HCT116 (cell line): ENCODE measurements around the gene BAHCC1.

Source experiments
- ATF3 ChIP-seq: IDR thresholded peaks from 2 replicates; pipeline ENCODE4 v1.6.1; 2012
- CBX3 ChIP-seq: IDR thresholded peaks from 2 replicates; pipeline ENCODE4 v1.6.1; 2012; ENCODE audit warnings: low read depth
- CTCF ChIP-seq, 3 experiments: fragments of 200-600 bp in 1 of 3; sonication (generic) in 1 of 3; IDR thresholded peaks in 2 of 3; conservative IDR thresholded peaks in 1 of 3; 2 replicates each; pipeline ENCODE4 v1.5.1; 2012 to 2017; ENCODE audit warnings: low read depth in 2 of 3, low read length in 2 of 3, antibody characterized with exemption in 1 of 3, borderline replicate concordance in 1 of 3, control low read depth in 1 of 3, mild to moderate bottlenecking in 1 of 3, mixed read lengths in 1 of 3, mixed run types in 1 of 3, moderate library complexity in 1 of 3; ENCODE audit not compliant: insufficient read depth in 1 of 3
- EGR1 ChIP-seq: IDR thresholded peaks from 2 replicates; pipeline ENCODE4 v1.6.1; 2012; ENCODE audit warnings: low read depth
- EZH2 ChIP-seq: fragments of 200-600 bp; sonication (generic); IDR thresholded peaks from 2 replicates; pipeline ENCODE4 v1.6.1; 2017; ENCODE audit warnings: antibody characterized with exemption, mixed run types
- EZH2phosphoT487 ChIP-seq: fragments of 200-600 bp; IDR thresholded peaks from 2 replicates; pipeline ENCODE4 v1.6.1; 2018; ENCODE audit warnings: antibody characterized with exemption, borderline replicate concordance
- POLR2AphosphoS5 ChIP-seq: IDR thresholded peaks from 2 replicates; pipeline ENCODE4 v1.6.1; 2011; ENCODE audit warnings: mild to moderate bottlenecking, low read depth, low read length, moderate library complexity
- RAD21 ChIP-seq: IDR thresholded peaks from 2 replicates; pipeline ENCODE4 v1.6.1; 2012; ENCODE audit warnings: low read depth, mild to moderate bottlenecking
- SIN3A ChIP-seq: IDR thresholded peaks from 2 replicates; pipeline ENCODE4 v1.6.1; 2012; ENCODE audit warnings: low read depth
- TCF7L2 ChIP-seq: IDR thresholded peaks from 2 replicates; pipeline ENCODE4 v1.7.0; 2011; ENCODE audit warnings: borderline replicate concordance, inconsistent platforms; ENCODE audit not compliant: insufficient read depth, insufficient read length; ENCODE audit errors: extremely low read depth
- YY1 ChIP-seq: IDR thresholded peaks from 2 replicates; pipeline ENCODE4 v1.6.1; 2011; ENCODE audit warnings: low read length, low read depth, moderate library complexity, mild to moderate bottlenecking; ENCODE audit not compliant: insufficient replicate concordance; ENCODE audit errors: extremely low read depth
- TF ChIP-seq, protein P1 (sequence below): IDR thresholded peaks from 2 replicates; pipeline ENCODE4 v1.6.1; 2012; ENCODE audit warnings: low read depth
- TF ChIP-seq, protein P2 (sequence below): IDR thresholded peaks from 2 replicates; pipeline ENCODE4 v1.6.1; 2012

GRCh38 chr17:81451823-81452222 is 56.6 kb downstream of the BAHCC1 start:
- TF ChIP-seq CTCF (IDR thresholded peaks at IDR 0.05 in 2 of 3, conservative IDR thresholded peaks at IDR 0.05 in 1 of 3; ENCODE audit: borderline replicate concordance in 1 of 3, insufficient read depth in 1 of 3, low read depth in 2 of 3, low read length in 2 of 3) (no peak), EZH2phosphoT487 (no peak), EGR1 (no peak), EZH2 (no peak), SIN3A (no peak), ATF3 (no peak), RAD21 (no peak), TCF7L2 (no peak), CBX3 (no peak), YY1 (no peak), POLR2AphosphoS5 (no peak)
- TF ChIP-seq, protein P1, sequence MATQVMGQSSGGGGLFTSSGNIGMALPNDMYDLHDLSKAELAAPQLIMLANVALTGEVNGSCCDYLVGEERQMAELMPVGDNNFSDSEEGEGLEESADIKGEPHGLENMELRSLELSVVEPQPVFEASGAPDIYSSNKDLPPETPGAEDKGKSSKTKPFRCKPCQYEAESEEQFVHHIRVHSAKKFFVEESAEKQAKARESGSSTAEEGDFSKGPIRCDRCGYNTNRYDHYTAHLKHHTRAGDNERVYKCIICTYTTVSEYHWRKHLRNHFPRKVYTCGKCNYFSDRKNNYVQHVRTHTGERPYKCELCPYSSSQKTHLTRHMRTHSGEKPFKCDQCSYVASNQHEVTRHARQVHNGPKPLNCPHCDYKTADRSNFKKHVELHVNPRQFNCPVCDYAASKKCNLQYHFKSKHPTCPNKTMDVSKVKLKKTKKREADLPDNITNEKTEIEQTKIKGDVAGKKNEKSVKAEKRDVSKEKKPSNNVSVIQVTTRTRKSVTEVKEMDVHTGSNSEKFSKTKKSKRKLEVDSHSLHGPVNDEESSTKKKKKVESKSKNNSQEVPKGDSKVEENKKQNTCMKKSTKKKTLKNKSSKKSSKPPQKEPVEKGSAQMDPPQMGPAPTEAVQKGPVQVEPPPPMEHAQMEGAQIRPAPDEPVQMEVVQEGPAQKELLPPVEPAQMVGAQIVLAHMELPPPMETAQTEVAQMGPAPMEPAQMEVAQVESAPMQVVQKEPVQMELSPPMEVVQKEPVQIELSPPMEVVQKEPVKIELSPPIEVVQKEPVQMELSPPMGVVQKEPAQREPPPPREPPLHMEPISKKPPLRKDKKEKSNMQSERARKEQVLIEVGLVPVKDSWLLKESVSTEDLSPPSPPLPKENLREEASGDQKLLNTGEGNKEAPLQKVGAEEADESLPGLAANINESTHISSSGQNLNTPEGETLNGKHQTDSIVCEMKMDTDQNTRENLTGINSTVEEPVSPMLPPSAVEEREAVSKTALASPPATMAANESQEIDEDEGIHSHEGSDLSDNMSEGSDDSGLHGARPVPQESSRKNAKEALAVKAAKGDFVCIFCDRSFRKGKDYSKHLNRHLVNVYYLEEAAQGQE, result no peak
- TF ChIP-seq, protein P2, sequence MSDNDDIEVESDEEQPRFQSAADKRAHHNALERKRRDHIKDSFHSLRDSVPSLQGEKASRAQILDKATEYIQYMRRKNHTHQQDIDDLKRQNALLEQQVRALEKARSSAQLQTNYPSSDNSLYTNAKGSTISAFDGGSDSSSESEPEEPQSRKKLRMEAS, result no peak
